Prostate gland (tissue), 2 donors: ENCODE results near the gene FBLN5.

Experiments used
- POLR2A ChIP-seq: fragments of 450-650 bp; IDR thresholded peaks from one replicate; pipeline ENCODE4 v1.6.1; 2016; ENCODE audit warnings: antibody characterized with exemption, mild to moderate bottlenecking
- POLR2AphosphoS5 ChIP-seq: sonication (generic); formaldehyde crosslinking; IDR thresholded peaks from one replicate; pipeline ENCODE4 v1.6.1; 2017; ENCODE audit warnings: antibody characterized with exemption
- TF ChIP-seq, protein P1 (sequence below), 4 experiments: fragments of 200-600 bp in 2 of 4; fragments of 450-650 bp in 2 of 4; sonication (generic) in 2 of 4; IDR thresholded peaks; 1 replicate in 3 of 4; 2 replicates in 1 of 4; pipeline ENCODE4 v1.5.1; 2016 to 2019; ENCODE audit warnings: antibody characterized with exemption in 4 of 4, mild to moderate bottlenecking in 2 of 4, moderate library complexity in 2 of 4

- TF ChIP-seq POLR2A (no peak), POLR2AphosphoS5 (no peak)
- TF ChIP-seq, protein P1, sequence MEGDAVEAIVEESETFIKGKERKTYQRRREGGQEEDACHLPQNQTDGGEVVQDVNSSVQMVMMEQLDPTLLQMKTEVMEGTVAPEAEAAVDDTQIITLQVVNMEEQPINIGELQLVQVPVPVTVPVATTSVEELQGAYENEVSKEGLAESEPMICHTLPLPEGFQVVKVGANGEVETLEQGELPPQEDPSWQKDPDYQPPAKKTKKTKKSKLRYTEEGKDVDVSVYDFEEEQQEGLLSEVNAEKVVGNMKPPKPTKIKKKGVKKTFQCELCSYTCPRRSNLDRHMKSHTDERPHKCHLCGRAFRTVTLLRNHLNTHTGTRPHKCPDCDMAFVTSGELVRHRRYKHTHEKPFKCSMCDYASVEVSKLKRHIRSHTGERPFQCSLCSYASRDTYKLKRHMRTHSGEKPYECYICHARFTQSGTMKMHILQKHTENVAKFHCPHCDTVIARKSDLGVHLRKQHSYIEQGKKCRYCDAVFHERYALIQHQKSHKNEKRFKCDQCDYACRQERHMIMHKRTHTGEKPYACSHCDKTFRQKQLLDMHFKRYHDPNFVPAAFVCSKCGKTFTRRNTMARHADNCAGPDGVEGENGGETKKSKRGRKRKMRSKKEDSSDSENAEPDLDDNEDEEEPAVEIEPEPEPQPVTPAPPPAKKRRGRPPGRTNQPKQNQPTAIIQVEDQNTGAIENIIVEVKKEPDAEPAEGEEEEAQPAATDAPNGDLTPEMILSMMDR (IDR thresholded peaks at IDR 0.05), result no peak
These were observed 116.2 kb downstream of the FBLN5 start for GRCh38 chr14:91831337-91831736.
